DMS153 (cell line): ENCODE results near the gene HADHB.
"Not testable (repeated sequence)": the region's sequence is repeated elsewhere in the genome, so short reads cannot be mapped to it uniquely, and the experiment has no call there.

Source experiments
- DNase-seq: peaks from one replicate; lab custom pipeline; 2025; lab: John Stamatoyannopoulos, UW

The HADHB gene

GRCh38 chr2:26330114-26330549 lies 85.4 kb downstream of the HADHB start:
- peak; percentile 59 for DNase-seq

GRCh38 chr2:26330604-26331003 lies 85.9 kb downstream of the HADHB start:
- DNase-seq, result no peak

GRCh38 chr2:26331321-26331720 lies 86.6 kb downstream of the HADHB start:
- not testable (repeated sequence) for DNase-seq

GRCh38 chr2:26333293-26333692 lies 88.6 kb downstream of the HADHB start:
- no peak for DNase-seq

GRCh38 chr2:26335231-26335630 lies 90.5 kb downstream of the HADHB start:
- no peak for DNase-seq

GRCh38 chr2:26336719-26337118 lies 92.0 kb downstream of the HADHB start:
- no peak for DNase-seq

GRCh38 chr2:26337298-26337697 lies 92.6 kb downstream of the HADHB start:
- DNase-seq, result no peak
